GM18858 (cell line): Measurements from ENCODE around the gene TRAF2.
"Not testable (repeated sequence)": the region's sequence is repeated elsewhere in the genome, so short reads cannot be mapped to it uniquely, and the experiment has no call there.

Source experiments
- ATAC-seq: cut with Tn5 transposase; IDR thresholded peaks from one replicate; pipeline ENCODE4 v1.9.1; 2021; ENCODE audit not compliant: unreplicated experiment

The TRAF2 gene

DNA sequence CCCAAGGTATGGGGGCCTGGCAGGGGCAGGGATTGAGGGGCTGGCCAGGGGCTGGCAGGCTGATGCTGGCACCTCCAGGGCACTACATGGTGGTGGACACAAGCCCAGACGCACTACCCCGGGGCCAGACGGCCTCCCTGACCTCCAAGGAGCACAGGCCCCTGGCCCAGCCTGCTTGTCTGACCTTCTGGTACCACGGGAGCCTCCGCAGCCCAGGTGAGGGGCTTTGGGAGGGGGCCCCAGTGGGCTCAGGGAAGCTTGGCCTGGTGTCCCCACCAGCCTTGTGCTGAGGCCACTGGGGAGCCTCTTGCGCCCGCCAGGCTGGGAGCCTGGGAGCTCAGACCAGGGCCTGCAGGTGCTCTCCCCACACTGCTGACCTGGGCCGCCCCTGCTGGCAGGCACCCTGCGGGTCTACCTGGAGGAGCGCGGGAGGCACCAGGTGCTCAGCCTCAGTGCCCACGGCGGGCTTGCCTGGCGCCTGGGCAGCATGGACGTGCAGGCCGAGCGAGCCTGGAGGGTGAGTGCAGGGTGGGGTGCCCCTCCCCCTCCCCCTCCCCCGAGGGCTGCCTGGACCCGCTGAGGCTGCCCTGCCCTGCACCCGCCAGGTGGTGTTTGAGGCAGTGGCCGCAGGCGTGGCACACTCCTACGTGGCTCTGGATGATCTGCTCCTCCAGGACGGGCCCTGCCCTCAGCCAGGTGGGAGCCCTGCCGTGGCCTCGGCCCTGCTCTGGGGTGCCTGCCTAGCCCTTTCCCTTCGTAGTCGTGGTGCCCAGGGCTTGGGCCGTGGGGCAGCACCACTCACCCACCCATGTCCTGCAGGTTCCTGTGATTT, 28.5 kb upstream of the TRAF2 start:
- no peak for ATAC-seq

DNA sequence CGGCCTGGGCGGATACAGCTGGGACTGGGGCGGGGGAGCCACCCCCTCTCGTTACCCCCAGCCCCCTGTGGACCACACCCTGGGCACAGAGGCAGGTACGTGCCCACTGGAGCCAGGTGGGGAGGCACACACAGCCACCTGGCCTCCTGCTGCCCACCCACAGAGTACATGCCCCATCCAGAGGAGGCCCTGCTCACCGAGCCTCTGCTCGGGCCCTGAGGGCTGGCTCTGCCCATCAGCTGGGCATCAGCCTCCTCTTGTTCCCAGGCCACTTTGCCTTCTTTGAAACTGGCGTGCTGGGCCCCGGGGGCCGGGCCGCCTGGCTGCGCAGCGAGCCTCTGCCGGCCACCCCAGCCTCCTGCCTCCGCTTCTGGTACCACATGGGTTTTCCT, 27.9 kb upstream of the TRAF2 start:
- ATAC-seq, result no peak

DNA sequence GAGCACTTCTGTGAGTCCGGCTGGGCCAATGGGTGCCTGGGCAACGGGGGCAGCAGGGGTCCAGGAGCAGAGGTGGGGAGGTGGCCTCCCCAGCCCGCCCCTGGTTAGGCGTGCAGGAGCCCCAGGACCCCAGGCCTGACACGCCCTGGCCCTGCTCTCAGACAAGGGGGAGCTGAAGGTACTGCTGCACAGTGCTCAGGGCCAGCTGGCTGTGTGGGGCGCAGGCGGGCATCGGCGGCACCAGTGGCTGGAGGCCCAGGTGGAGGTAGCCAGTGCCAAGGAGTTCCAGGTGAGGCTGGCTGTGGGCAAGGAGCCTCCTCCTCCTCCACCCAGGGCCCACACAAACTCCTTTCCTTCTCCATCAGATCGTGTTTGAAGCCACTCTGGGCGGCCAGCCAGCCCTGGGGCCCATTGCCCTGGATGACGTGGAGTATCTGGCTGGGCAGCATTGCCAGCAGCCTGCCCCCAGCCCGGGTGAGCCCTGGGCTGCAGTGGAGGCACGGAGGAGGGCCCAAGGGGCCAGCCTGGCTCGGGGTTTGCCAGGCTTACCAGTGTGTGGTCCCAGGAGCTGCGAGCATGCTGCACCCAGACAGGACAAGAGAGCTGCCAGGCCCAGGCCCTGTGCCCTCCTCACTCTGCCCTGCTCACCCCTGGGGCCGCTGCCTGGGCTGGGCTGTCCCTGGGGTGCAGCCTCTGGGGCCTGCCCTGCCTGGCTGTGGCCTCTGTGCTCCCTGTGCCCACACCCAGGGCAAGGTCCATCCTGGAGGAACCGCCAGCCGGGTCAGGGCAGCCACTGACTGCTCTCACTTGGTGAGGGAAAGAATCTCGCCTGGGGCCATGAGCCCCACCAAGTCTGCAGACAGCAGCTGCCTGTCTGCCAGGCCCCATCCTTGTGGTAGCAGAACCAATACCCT, 27.2 kb upstream of the TRAF2 start:
- ATAC-seq, result no peak

DNA sequence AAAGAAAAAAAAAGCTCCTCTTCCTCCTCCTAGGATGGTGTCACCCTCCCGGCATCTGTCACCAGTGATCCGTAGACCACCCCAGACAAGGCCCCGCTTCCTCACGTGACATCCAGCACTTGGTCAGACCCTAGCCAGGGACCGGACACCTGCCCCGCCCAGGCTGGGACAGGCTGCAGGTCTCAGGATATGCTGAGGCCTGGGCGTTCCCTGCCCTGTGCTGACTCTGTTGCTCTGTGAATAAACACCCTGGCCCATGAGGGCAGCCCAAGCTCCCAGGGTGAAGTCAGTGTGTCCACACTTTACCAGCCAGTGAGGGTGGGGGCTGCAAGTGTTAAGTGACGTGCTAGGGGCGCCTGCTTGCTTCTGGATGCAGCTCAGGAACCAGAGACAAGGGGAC, 25.8 kb upstream of the TRAF2 start:
- no peak for ATAC-seq

DNA sequence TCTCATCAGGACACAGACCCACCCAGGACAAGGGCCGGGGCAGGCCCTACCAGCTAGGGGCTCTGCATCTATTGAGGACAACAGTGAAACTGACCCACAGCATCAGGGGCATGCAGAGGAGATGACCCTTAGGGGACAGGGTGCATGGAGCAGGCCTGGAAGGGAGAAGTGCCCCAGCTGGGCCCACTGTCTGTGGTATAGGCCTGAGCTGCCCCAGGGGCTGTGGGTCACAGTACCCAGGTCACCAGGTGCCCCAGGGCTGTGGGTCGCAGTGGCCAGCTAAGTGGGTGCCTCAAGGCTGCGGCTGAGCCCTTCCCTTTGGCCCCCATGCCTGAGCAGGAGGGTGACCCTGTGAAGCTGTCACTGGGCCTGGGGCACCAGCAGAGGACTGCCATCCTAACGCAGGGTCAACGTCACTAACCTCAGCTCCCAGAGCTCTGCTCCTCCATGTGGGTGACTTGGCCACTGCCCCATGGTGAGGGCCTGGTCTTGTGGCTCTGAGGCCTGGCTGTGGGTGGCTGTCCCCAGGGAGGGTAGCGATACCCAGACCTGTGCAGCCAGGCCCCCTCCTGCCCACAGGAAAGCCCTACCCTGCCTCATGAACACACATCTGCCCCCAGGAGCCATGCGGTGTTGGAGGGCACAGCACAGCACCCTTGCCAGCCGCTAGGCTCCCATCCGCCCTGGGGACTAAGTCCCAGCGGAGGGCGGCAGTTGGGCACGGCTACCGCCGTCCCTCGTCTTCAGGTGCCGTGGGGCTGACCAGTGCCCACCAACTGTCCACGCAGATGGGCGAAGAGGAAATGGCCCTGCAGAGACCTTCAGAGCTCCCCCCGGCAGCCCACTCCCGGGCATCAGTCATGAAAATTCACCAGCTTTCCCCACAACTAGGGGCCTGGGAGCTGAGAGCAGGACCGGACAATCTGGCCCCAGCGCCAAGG, 25.1 kb upstream of the TRAF2 start:
- no peak for ATAC-seq

DNA sequence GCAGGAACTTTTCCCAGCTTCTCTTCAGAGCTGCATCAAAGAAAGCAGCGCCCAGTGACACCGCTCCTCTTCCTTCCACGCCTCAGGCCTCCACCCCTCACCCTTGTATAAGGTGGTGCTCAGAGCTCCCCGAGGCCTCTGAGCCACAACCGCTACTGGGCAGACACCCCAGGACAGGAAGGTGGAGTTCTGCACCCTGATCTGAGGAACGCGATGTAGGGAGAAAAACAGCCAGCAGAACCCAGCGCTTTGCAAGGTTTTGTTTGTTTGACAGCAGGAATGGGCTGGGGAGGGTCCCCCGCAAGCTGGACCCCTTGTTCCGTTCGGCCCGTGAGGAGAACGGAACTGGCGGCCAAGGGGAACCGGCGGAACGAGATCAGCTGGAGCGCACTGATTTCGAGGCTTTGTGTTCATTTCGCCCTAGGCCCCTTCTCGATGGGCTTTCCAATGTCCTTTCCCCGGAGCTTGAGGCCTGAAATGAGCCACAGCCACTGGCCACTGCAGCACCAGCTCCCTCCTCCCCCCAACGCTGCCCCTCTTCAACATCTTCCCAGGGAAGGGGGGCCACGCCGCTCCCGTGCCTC, 24.4 kb upstream of the TRAF2 start:
- no peak for ATAC-seq

DNA sequence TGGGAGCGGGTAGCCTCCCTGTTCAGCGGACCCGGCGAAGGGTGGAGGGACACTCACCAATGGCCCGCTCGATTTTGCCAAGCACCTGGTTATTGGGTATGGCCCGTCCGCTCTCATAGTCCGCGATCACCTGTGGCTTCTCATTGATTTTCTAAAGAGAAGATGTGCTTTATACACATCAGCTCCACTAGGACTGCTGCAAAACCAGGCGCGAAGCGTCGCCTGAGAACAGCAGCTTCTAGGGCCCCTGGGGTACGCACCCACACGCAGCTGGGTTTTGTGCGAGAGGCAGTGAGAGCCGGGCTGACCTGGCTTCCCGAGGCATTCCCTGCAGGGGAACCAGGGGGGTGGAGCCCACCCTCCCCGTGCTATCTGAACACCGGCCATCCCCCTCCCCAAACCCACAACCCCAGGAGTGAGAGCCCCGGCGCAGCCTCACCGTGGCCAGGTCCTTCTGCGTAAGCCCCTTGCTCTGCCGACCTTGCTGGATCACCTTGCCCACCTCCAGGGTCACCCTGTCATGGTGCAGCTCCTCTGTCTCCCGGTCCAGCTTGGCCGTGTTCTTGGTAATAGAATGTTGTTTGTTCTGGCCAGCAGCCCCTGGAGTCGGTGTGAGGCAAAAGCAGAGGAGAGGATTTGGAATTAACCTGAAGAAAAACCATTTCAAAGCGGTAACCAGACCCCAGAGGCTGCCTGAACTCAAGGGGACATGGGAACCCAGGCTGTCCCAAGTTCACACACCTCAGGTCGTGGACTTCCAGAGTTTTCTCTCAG, 23.3 kb upstream of the TRAF2 start:
- ATAC-seq, result no peak

DNA sequence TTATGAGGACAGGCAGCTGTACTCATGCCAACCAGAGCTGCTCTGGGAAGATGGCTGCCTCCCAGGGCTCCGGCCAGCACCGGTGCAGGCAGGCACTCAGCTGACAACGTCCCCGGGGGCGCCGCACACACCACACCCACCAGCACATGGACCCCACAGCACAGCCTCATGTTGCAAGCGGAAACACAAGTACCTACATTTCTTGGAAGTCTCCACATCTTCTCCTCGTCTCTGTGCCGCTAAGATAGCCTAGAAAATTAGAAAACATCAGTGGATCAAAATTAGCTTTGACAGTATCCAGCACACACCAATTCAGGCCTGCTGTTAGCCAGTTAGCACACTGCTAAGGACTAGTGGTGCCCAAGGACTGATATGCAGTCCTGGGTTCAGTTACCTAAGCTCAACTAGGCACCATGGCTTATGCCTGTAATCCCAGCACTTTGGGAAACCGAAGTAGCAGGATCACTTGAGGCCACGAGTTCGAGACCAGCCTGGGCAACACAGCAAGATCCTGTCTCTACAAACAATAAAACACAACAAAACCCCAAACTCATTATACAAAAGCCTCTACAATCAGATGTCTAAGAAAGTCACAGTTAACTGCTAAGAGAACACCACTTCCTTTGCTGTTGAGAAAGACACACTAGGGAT, 22.6 kb upstream of the TRAF2 start:
- ATAC-seq, result no peak

DNA sequence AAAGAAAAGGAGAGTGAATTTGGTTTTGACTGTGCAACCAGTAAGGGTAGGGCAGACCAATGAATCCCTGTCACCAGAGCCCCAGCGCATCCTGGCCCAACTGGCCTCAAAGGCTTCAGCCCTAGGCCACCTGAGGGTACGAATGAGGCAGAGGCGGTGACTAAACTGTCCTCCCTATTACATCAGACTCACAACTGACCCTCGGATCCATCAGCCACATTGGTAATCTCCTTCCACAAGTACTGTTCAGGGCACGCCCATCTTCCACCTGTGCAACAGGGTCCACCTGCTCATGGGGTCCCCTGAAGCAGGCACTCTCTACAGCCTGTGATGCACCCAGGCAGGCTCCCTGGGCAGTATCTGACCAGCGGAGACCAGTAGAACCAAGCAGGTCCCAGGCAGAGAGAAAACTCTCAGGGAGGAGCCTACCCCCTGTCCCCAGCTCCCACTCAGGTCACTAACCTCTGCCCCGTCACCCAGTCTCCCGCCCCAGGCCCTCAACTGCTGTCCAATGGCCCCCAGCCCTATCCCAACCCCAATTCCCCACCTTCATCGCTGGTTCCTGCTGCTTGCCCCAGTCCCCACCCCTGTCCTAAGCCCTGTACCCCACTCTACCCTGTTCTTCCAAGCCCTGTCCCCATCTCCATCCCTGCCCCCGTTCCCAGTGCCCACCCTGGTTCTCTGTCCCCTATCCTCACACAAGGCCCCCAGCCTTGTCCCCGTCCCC, 21.1 kb upstream of the TRAF2 start:
- no peak for ATAC-seq

DNA sequence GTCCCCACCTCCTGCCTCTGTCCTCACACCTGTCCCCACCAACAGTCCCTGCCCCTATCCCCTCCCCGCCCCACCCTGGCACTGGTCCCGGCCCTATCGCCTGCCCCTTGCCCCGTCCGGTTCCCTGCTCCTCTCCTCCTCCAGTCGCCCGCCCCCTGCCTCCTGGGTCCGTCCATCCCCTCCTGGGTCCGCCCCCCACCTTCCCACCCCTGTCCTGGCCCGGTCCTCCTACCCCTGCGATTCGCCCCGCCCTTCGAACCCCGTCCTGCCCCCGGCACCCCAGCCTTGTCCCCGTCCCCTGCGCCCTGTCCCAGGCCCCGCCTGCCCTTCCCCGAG, 20.6 kb upstream of the TRAF2 start:
- no peak for ATAC-seq

DNA sequence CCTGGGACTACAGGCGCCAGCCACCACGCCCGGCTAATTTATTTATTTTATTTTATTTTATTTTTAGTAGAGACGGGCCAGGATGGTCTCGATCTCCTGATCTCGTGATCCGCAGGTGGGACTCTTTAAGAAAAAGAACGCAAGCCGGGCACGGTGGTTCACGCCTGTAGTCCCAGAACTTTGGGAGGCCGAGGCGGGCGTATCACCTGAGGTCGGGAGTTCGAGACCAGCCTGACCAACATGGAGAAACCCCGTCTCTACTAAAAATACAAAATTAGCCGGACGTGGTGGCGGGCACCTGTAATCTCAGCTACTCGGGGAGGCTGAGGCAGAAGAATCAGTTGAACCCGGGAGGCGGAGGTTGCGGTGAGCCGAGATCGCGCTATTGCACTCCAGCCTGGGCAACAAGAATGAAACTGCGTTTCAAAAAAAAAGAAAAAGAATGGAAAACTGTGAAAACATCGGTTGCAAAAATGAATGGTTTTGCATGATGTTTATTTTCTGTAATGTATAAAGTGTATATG, 19.4 kb upstream of the TRAF2 start:
- ATAC-seq, result not testable (repeated sequence)

DNA sequence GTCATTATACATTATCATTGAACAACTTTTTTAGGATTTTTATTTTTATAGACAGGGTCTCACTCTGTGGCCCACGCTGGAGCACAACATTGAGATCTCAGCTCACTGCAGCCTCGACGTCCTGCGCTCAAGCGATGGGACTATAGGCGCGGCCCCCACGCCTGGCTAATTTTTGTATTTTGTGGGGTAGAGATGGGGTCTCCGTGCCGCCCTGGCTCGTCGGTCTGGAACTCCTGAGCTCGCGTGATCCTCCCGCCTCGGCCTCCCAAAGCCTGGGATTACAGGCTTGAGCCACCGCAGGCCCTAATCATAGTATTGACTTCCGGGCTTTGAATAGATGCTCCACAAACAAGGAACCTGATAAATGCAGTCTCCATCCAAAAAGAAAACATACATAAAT, 18.8 kb upstream of the TRAF2 start:
- no peak for ATAC-seq

DNA sequence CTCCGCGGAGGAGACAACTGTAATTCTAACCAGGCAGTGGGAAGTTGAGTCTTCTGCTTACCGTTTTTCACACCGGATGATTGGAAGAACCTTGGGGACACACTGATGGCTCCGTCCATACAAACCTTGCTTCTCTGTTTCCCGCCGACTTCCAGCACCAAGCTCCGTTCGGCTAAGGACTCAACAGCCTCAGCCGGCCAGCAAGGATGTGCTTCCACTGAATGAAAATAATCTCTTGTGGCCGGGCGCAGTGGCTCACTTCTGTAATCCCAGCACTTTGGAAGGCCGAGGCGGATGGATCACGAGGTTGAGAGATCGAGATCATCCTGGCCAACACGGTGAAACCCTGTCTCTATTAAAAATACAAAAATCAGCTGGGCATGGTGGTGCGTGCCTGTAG, 18.4 kb upstream of the TRAF2 start:
- no peak for ATAC-seq

DNA sequence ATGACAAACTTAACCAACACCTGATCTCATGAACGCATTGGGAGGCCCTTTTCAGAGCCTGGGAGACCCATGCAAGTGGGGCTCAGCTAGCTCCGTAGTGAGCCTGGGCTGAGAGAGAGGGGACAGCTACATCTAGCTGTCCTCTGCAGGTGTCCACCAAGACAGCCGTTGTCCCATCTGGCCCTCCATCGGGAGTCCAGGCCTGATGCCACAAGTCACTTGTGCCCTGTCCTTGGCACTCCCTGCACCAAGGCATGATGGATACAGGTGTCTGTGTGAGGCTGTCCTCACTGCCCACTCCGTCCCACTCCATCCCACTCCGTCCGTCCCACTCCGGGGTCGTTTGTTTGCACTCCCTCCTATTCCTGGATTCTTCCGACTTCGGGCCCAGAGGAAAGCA, 17.7 kb upstream of the TRAF2 start:
- no peak for ATAC-seq

DNA sequence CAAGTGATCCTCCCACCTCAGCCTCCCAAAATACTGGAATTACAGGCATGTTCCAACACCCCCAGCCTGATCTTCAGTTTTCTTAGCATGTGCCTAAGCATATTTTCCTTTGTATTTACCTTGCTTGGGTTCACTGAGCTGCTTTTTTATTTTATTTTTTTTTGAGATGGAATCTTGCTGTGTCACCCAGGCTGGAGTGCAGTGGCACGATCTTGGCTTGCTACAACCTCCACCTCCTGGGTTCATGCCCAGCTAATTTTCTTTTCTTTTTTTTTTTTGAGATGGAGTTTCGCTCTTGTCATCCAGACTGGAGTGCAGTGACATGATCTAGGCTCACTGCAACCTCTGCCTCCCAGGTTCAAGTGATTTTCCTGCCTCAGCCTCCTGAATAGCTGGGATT, 16.7 kb upstream of the TRAF2 start:
- not testable (repeated sequence) for ATAC-seq

DNA sequence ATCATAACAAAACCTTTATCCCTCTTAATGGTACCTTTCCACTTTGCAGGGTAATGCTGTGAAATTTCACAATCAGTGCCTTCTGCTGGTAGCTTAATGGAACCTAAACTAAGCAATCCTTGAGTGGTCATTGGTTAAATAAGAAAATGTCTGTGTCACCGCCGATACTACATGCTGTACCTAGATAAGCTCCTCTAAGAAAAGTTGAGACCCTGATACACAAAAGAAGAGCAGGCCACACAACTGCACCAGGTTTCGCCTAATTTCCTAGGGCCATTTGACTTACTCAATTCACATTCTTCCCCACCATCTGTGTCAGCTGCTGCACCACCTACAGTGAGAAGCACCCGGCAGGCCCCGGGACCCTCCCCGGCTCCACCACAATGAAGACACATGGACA, 11.2 kb upstream of the TRAF2 start:
- no peak for ATAC-seq

DNA sequence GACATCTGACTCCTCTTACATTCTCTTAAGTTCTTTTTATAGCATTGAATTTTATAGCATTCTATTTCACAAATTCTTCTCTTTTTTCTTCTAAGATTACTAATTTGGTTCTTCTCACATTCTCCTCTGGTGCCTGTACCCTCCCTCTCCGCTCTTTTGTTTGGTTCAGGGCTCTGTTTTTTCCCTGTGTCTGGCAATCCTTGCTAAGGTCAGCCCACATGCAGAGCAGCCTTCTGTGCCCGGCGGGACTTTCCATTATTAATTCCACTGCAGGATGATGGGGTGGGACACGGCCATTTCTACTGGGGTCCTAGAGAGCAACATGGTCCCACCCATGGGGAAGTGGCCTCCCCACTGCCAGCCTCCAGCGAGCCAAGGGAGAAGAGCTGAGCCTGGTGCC, 9.8 kb upstream of the TRAF2 start:
- ATAC-seq, result no peak

DNA sequence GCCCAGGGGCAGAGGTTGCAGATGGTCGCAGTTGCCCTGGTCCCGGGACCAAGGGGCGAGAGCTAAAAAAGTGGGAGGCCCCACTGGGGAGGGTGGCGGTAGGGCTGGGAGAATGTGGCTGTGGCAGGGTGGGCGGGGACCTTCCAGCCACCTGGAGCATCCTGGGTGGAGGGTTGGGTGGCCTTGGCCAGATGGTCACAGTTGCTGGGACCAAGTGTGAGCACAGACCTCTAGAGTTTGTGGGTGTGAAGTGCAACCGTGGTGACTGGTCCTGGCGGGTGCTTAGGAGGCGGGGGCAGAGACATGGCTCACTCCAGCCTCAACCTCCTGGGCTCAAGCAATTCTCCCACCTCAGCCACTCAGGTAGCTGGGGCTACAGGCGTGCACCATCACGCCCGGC, 5.7 kb upstream of the TRAF2 start:
- no peak for ATAC-seq

DNA sequence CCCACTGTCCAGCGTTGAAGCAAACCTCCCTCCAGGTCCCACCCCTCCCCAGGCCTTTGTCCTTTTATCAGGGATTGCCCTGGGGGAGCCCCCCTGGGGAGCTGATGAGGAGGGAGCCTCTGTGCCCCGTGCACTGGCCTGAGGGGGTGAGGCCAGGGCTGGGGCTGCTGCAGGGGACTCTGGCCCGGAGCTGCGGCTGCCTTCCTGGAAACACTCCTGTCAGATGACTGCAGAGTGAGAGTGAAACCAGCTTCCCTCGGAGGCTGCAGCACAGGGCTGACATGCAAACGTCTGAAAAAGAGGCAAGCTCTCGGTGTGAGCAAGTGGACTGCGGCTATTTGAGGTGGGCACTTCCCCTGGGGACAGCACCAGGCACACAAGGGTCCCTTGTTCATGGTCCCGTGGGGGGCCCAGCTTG, 4.6 kb upstream of the TRAF2 start:
- ATAC-seq, result no peak
